Iris pigment epithelial cell (primary cell): ENCODE data around the gene SNX15.
"Not testable (repeated sequence)": the region's sequence is repeated elsewhere in the genome, so short reads cannot be mapped to it uniquely, and the experiment has no call there.

ENCODE experiments used
- DNase-seq: peaks from one replicate; pipeline ENCODE4 v3.0.0-alpha.2; 2011; ENCODE audit warnings: low read depth

Gene SNX15

GRCh38 chr11:65027213-65028067, at the start of gene SNX15:
Gene SNX15, plus strand, starts transcription at chr11:65027439. Its CDS starts 99 bp downstream, at chr11:65027538.
- peak; percentile 97 for DNase-seq

- DNase-seq: not testable (repeated sequence)
These were observed 43.9 kb upstream of the SNX15 start for GRCh38 chr11:64983339-64983738.

- DNase-seq: no peak
These were observed 39.0 kb upstream of the SNX15 start for GRCh38 chr11:64987998-64988854.

- no peak for DNase-seq
These were observed 37.8 kb upstream of the SNX15 start for GRCh38 chr11:64989416-64989815.

GRCh38 chr11:64990222-64990923, 36.9 kb upstream of the SNX15 start:
- peak; percentile 44 for DNase-seq

GRCh38 chr11:64994318-64994717, 32.9 kb upstream of the SNX15 start:
- DNase-seq: no peak

- DNase-seq: no peak
These were observed 30.9 kb upstream of the SNX15 start for GRCh38 chr11:64996327-64996709.

GRCh38 chr11:64996710-64997380, 30.4 kb upstream of the SNX15 start, which contains the start of gene BATF2:
Gene BATF2, minus strand, starts transcription at chr11:64996971. Its CDS starts 57 bp downstream, at chr11:64996914.
- peak; percentile 69 for DNase-seq

- no peak for DNase-seq
These were observed 29.1 kb upstream of the SNX15 start for GRCh38 chr11:64998141-64998540.

- no peak for DNase-seq
These were observed 28.4 kb upstream of the SNX15 start for GRCh38 chr11:64998690-64999431.

GRCh38 chr11:64999478-64999877, 27.8 kb upstream of the SNX15 start:
- no peak for DNase-seq

- DNase-seq: no peak
These were observed 24.5 kb upstream of the SNX15 start for GRCh38 chr11:65002706-65003105.

GRCh38 chr11:65003282-65003681, 24.0 kb upstream of the SNX15 start:
- peak; percentile 60 for DNase-seq

- not testable (repeated sequence) for DNase-seq
These were observed 23.3 kb upstream of the SNX15 start for GRCh38 chr11:65003968-65004367.

GRCh38 chr11:65008016-65008415, 19.2 kb upstream of the SNX15 start:
- DNase-seq: no peak

- no peak for DNase-seq
These were observed 18.4 kb upstream of the SNX15 start for GRCh38 chr11:65008873-65009272.

- DNase-seq: peak; percentile 82
These were observed 13.9 kb upstream of the SNX15 start for GRCh38 chr11:65013130-65013887.

- peak; percentile 86 for DNase-seq
These were observed 13.1 kb upstream of the SNX15 start, which contains the start of gene ARL2 for GRCh38 chr11:65013888-65014725. Gene ARL2, plus strand, starts transcription at chr11:65014160. Its CDS starts 48 bp downstream, at chr11:65014208.

GRCh38 chr11:65014726-65015227, 12.5 kb upstream of the SNX15 start:
- DNase-seq: peak; percentile 29
